ENCODE data around the gene MPG.
"Not testable (repeated sequence)": the region's sequence is repeated elsewhere in the genome, so short reads cannot be mapped to it uniquely, and the experiment has no call there.

GRCh38 chr16:123558-124350, 45.7 kb downstream of the MPG start:
- TF ChIP-seq RAD21 (conservative IDR thresholded peaks at IDR 0.05); MXI1 (conservative IDR thresholded peaks at IDR 0.05; ENCODE audit: poor library complexity, severe bottlenecking): not testable (repeated sequence)
- TF ChIP-seq, protein P1, sequence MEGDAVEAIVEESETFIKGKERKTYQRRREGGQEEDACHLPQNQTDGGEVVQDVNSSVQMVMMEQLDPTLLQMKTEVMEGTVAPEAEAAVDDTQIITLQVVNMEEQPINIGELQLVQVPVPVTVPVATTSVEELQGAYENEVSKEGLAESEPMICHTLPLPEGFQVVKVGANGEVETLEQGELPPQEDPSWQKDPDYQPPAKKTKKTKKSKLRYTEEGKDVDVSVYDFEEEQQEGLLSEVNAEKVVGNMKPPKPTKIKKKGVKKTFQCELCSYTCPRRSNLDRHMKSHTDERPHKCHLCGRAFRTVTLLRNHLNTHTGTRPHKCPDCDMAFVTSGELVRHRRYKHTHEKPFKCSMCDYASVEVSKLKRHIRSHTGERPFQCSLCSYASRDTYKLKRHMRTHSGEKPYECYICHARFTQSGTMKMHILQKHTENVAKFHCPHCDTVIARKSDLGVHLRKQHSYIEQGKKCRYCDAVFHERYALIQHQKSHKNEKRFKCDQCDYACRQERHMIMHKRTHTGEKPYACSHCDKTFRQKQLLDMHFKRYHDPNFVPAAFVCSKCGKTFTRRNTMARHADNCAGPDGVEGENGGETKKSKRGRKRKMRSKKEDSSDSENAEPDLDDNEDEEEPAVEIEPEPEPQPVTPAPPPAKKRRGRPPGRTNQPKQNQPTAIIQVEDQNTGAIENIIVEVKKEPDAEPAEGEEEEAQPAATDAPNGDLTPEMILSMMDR (IDR thresholded peaks at IDR 0.05; ENCODE audit: poor library complexity, severe bottlenecking), result not testable (repeated sequence)

All from neural cell (in vitro differentiated cells).